SK-N-SH (cell line): ENCODE results near the gene CCDC185.

Experiments
- CHD2 ChIP-seq: fragments of 150-350 bp; IDR thresholded peaks from 2 replicates; pipeline ENCODE4 v1.6.1; 2018; ENCODE audit warnings: low read length; ENCODE audit not compliant: partially characterized antibody
- CTCF ChIP-seq: fragments of 200-600 bp; sonication (generic); IDR thresholded peaks from 2 replicates; pipeline ENCODE4 v1.6.1; 2017; ENCODE audit warnings: antibody characterized with exemption, mild to moderate bottlenecking, moderate library complexity
- EZH2phosphoT487 ChIP-seq: fragments of 200-600 bp; sonication (generic); IDR thresholded peaks from 2 replicates; pipeline ENCODE4 v1.6.1; 2017; ENCODE audit warnings: low read depth, mixed run types, mild to moderate bottlenecking, antibody characterized with exemption, moderate library complexity, borderline replicate concordance
- MXI1 ChIP-seq: IDR thresholded peaks from 2 replicates; pipeline ENCODE4 v1.6.1; 2012; ENCODE audit warnings: mild to moderate bottlenecking, low read depth, low read length, improper control_type of control experiment
- POLR2AphosphoS5 ChIP-seq: IDR thresholded peaks from 2 replicates; pipeline ENCODE4 v1.6.1; 2012; ENCODE audit warnings: low read depth, low read length
- RAD21 ChIP-seq: IDR thresholded peaks from 2 replicates; pipeline ENCODE4 v1.6.1; 2012; ENCODE audit warnings: mild to moderate bottlenecking, low read length
- RFX5 ChIP-seq: IDR thresholded peaks from 2 replicates; pipeline ENCODE4 v1.6.1; 2012; ENCODE audit warnings: mild to moderate bottlenecking, improper control_type of control experiment, low read length
- RXRA ChIP-seq: IDR thresholded peaks from 2 replicates; pipeline ENCODE4 v1.4.0; 2012; ENCODE audit warnings: low read depth, mild to moderate bottlenecking, borderline replicate concordance
- SMC3 ChIP-seq: IDR thresholded peaks from 2 replicates; pipeline ENCODE4 v1.6.1; 2012; ENCODE audit warnings: low read depth, low read length, improper control_type of control experiment
- TAF1 ChIP-seq: IDR thresholded peaks from 2 replicates; pipeline ENCODE4 v1.6.1; 2012; ENCODE audit warnings: low read depth, mild to moderate bottlenecking, low read length, moderate library complexity, borderline replicate concordance
- TCF12 ChIP-seq: IDR thresholded peaks from 2 replicates; pipeline ENCODE4 v1.4.0; 2012
- TF ChIP-seq, protein P1 (sequence below): fragments of 150-350 bp; IDR thresholded peaks from 2 replicates; pipeline ENCODE4 v1.6.1; 2016; ENCODE audit warnings: mild to moderate bottlenecking, low read depth, low read length
- TF ChIP-seq, protein P2 (sequence below): IDR thresholded peaks from 2 replicates; pipeline ENCODE4 v1.4.0; 2012; ENCODE audit warnings: low read depth, borderline replicate concordance

DNA sequence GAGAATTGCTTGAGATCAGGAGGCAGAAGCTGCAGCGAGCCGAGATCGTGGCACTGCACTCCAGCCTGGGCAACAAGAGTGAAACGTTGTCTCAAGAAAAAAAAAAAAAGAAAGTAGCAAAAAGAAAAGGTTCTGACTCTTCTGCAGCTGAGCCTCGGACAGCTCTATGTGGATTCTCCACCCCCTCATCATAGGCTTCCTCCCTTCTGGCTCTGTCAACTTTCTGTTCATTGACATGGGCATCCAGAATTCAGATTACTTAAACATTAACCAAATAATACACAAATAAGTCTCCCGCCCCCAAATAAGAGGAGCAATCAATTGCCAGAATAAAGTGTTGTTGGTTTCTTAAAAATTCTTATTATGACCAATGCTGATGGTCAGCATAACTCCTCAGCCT is 39.3 kb upstream of the CCDC185 start:
- TF ChIP-seq SMC3 = no peak
- TF ChIP-seq CTCF = no peak
- TF ChIP-seq, protein P1, sequence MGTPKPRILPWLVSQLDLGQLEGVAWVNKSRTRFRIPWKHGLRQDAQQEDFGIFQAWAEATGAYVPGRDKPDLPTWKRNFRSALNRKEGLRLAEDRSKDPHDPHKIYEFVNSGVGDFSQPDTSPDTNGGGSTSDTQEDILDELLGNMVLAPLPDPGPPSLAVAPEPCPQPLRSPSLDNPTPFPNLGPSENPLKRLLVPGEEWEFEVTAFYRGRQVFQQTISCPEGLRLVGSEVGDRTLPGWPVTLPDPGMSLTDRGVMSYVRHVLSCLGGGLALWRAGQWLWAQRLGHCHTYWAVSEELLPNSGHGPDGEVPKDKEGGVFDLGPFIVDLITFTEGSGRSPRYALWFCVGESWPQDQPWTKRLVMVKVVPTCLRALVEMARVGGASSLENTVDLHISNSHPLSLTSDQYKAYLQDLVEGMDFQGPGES = no peak
- TF ChIP-seq RXRA = no peak
- TF ChIP-seq TAF1 = no peak
- TF ChIP-seq MXI1 = no peak
- TF ChIP-seq, protein P2, sequence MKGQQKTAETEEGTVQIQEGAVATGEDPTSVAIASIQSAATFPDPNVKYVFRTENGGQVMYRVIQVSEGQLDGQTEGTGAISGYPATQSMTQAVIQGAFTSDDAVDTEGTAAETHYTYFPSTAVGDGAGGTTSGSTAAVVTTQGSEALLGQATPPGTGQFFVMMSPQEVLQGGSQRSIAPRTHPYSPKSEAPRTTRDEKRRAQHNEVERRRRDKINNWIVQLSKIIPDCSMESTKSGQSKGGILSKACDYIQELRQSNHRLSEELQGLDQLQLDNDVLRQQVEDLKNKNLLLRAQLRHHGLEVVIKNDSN = no peak
- no peak for TF ChIP-seq RAD21
- no peak for TF ChIP-seq CHD2
- TF ChIP-seq POLR2AphosphoS5 = no peak
- no peak for TF ChIP-seq TCF12
- TF ChIP-seq RFX5 = no peak
- TF ChIP-seq EZH2phosphoT487 = no peak
